Stimulated activated memory B cell treated with anti-CD40 and anti-IgM and Interleukin-4, amounts not matched to agents 10 μg/mL and 1 μg/mL and 100 μg/mL, for 72 hours (primary cell): ENCODE results near the gene PADI4.

Experiments
- ATAC-seq: fragments of 150-1000 bp; cut with Tn5 transposase; 2 replicates; pipeline ENCODE4 v1.10.0; 2021
- H3K27ac Mint-ChIP-seq: one replicate; pipeline ENCODE4 v1.8.0; 2022; ENCODE audit warnings: mild to moderate bottlenecking, mixed read lengths
- H3K27me3 Mint-ChIP-seq: one replicate; pipeline ENCODE4 v1.8.0; 2022; ENCODE audit warnings: mixed read lengths
- H3K36me3 Mint-ChIP-seq: one replicate; pipeline ENCODE4 v1.8.0; 2022; ENCODE audit warnings: mixed read lengths
- H3K4me1 Mint-ChIP-seq: one replicate; pipeline ENCODE4 v1.8.0; 2022; ENCODE audit warnings: mixed read lengths
- H3K4me3 Mint-ChIP-seq: one replicate; pipeline ENCODE4 v1.8.0; 2022; ENCODE audit warnings: mild to moderate bottlenecking, moderate library complexity, mixed read lengths
- H3K9me3 Mint-ChIP-seq: one replicate; pipeline ENCODE4 v1.8.0; 2022; ENCODE audit warnings: mixed read lengths

PADI4 gene

GRCh38 chr1:17347769-17348592 lies 40.0 kb downstream of the PADI4 start:
- Mint-ChIP-seq H3K9me3 (peaks cover 7% of the 10 kb centered on the region), H3K27me3 (peaks cover 69% of the 10 kb centered on the region), H3K36me3 (no peaks in the 10 kb centered on the region), H3K4me3 (no peak overlapping the region), H3K27ac (no peak overlapping the region), H3K4me1 (peaks cover 5% of the 10 kb centered on the region)
- ATAC-seq = no peak

GRCh38 chr1:17348593-17349234 lies 40.7 kb downstream of the PADI4 start:
- Mint-ChIP-seq H3K36me3 (no peaks in the 10 kb centered on the region), H3K4me1 (peaks cover 5% of the 10 kb centered on the region)

GRCh38 chr1:17350083-17350482 lies 42.1 kb downstream of the PADI4 start:
- no peak overlapping the region for H3K4me3 Mint-ChIP-seq
- peaks cover 79% of the 10 kb centered on the region for H3K27me3 Mint-ChIP-seq
- no peak overlapping the region for H3K27ac Mint-ChIP-seq
- no peak for ATAC-seq
- no peaks in the 10 kb centered on the region for H3K36me3 Mint-ChIP-seq
- H3K4me1 Mint-ChIP-seq = peaks cover 5% of the 10 kb centered on the region
- peaks cover 2% of the 10 kb centered on the region for H3K9me3 Mint-ChIP-seq

More at GRCh38 chr1:17348593-17349234, 40.7 kb downstream of the PADI4 start:
- Mint-ChIP-seq H3K27ac (no peak overlapping the region), H3K27me3 (peaks cover 76% of the 10 kb centered on the region), H3K4me3 (no peak overlapping the region), H3K9me3 (peaks cover 6% of the 10 kb centered on the region)
- peak; percentile 93 for ATAC-seq

- ATAC-seq = no peak
- no peak overlapping the region for H3K27ac Mint-ChIP-seq
- no peak overlapping the region for H3K4me3 Mint-ChIP-seq
- peaks cover 70% of the 10 kb centered on the region for H3K27me3 Mint-ChIP-seq
- H3K4me1 Mint-ChIP-seq = peaks cover 5% of the 10 kb centered on the region
- H3K36me3 Mint-ChIP-seq = no peaks in the 10 kb centered on the region
- H3K9me3 Mint-ChIP-seq = no peaks in the 10 kb centered on the region
These were observed 43.0 kb downstream of the PADI4 start for GRCh38 chr1:17350928-17351446.

GRCh38 chr1:17351598-17352324 lies 43.8 kb downstream of the PADI4 start:
- Mint-ChIP-seq H3K36me3 (no peaks in the 10 kb centered on the region), H3K9me3 (no peaks in the 10 kb centered on the region), H3K4me3 (no peak overlapping the region), H3K27me3 (peaks cover 72% of the 10 kb centered on the region), H3K4me1 (peaks cover 11% of the 10 kb centered on the region), H3K27ac (no peak overlapping the region)
- no peak for ATAC-seq

GRCh38 chr1:17352419-17352909 lies 44.5 kb downstream of the PADI4 start:
- peaks cover 12% of the 10 kb centered on the region for H3K4me1 Mint-ChIP-seq
- ATAC-seq = no peak
- no peaks in the 10 kb centered on the region for H3K36me3 Mint-ChIP-seq
- H3K4me3 Mint-ChIP-seq = no peak overlapping the region
- no peak overlapping the region for H3K27ac Mint-ChIP-seq
- no peaks in the 10 kb centered on the region for H3K9me3 Mint-ChIP-seq
- H3K27me3 Mint-ChIP-seq = peaks cover 68% of the 10 kb centered on the region

GRCh38 chr1:17355898-17356297 lies 47.9 kb downstream of the PADI4 start:
- H3K4me1 Mint-ChIP-seq = peaks cover 7% of the 10 kb centered on the region
- no peak overlapping the region for H3K27ac Mint-ChIP-seq

GRCh38 chr1:17356387-17357026 lies 48.5 kb downstream of the PADI4 start:
- Mint-ChIP-seq H3K4me3 (no peak overlapping the region), H3K27ac (no peak overlapping the region), H3K9me3 (no peaks in the 10 kb centered on the region), H3K27me3 (peaks cover 41% of the 10 kb centered on the region), H3K36me3 (no peaks in the 10 kb centered on the region), H3K4me1 (peaks cover 7% of the 10 kb centered on the region)
- no peak for ATAC-seq

More at GRCh38 chr1:17355898-17356297, 47.9 kb downstream of the PADI4 start:
- Mint-ChIP-seq H3K36me3 (no peaks in the 10 kb centered on the region), H3K27me3 (peaks cover 41% of the 10 kb centered on the region), H3K4me3 (no peak overlapping the region), H3K9me3 (no peaks in the 10 kb centered on the region)
- ATAC-seq = peak; percentile 51

GRCh38 chr1:17358557-17358956 lies 50.6 kb downstream of the PADI4 start:
- no peak for ATAC-seq

GRCh38 chr1:17359031-17359430 lies 51.0 kb downstream of the PADI4 start:
- Mint-ChIP-seq H3K4me1 (peaks cover 7% of the 10 kb centered on the region), H3K9me3 (no peaks in the 10 kb centered on the region), H3K27ac (no peak overlapping the region), H3K4me3 (no peak overlapping the region), H3K27me3 (peaks cover 32% of the 10 kb centered on the region), H3K36me3 (no peaks in the 10 kb centered on the region)
- ATAC-seq = no peak

More at GRCh38 chr1:17358557-17358956, 50.6 kb downstream of the PADI4 start:
- H3K36me3 Mint-ChIP-seq = no peaks in the 10 kb centered on the region
- H3K27me3 Mint-ChIP-seq = peaks cover 31% of the 10 kb centered on the region
- H3K4me1 Mint-ChIP-seq = peaks cover 7% of the 10 kb centered on the region
- H3K4me3 Mint-ChIP-seq = no peak overlapping the region
- no peaks in the 10 kb centered on the region for H3K9me3 Mint-ChIP-seq
- H3K27ac Mint-ChIP-seq = no peak overlapping the region

GRCh38 chr1:17359808-17360207 lies 51.8 kb downstream of the PADI4 start:
- no peak for ATAC-seq
- Mint-ChIP-seq H3K27me3 (peaks cover 32% of the 10 kb centered on the region), H3K36me3 (no peaks in the 10 kb centered on the region), H3K9me3 (peaks cover 3% of the 10 kb centered on the region), H3K4me1 (peaks cover 7% of the 10 kb centered on the region), H3K4me3 (no peak overlapping the region), H3K27ac (no peak overlapping the region)

- Mint-ChIP-seq H3K27me3 (peaks cover 34% of the 10 kb centered on the region), H3K36me3 (no peaks in the 10 kb centered on the region), H3K4me1 (peaks cover 7% of the 10 kb centered on the region), H3K4me3 (no peak overlapping the region), H3K27ac (no peak overlapping the region), H3K9me3 (peaks cover 3% of the 10 kb centered on the region)
- no peak for ATAC-seq
These were observed 52.4 kb downstream of the PADI4 start for GRCh38 chr1:17360272-17360956.

- no peak overlapping the region for H3K4me3 Mint-ChIP-seq
- no peak for ATAC-seq
- no peak overlapping the region for H3K27ac Mint-ChIP-seq
- peaks cover 3% of the 10 kb centered on the region for H3K9me3 Mint-ChIP-seq
- peaks cover 2% of the 10 kb centered on the region for H3K4me1 Mint-ChIP-seq
- no peaks in the 10 kb centered on the region for H3K36me3 Mint-ChIP-seq
- peaks cover 36% of the 10 kb centered on the region for H3K27me3 Mint-ChIP-seq
These were observed 53.7 kb downstream of the PADI4 start for GRCh38 chr1:17361687-17362086.

GRCh38 chr1:17363351-17363750 lies 55.4 kb downstream of the PADI4 start:
- peaks cover 48% of the 10 kb centered on the region for H3K27me3 Mint-ChIP-seq
- no peak overlapping the region for H3K27ac Mint-ChIP-seq
- no peaks in the 10 kb centered on the region for H3K4me1 Mint-ChIP-seq
- ATAC-seq = no peak
- no peak overlapping the region for H3K4me3 Mint-ChIP-seq
- H3K9me3 Mint-ChIP-seq = peaks cover 3% of the 10 kb centered on the region
- H3K36me3 Mint-ChIP-seq = no peaks in the 10 kb centered on the region
